ENCODE data around the gene SPECC1L.

The SPECC1L gene

GRCh38 chr22:24446260-24446611, 175.6 kb downstream of the SPECC1L start:
- no peak for DNase-seq

GRCh38 chr22:24450610-24451009, 180.0 kb downstream of the SPECC1L start:
- no peak for DNase-seq

GRCh38 chr22:24451162-24451561, 180.5 kb downstream of the SPECC1L start:
- no peak for DNase-seq

GRCh38 chr22:24453853-24454252, 183.2 kb downstream of the SPECC1L start:
- no peak for DNase-seq

- no peak for DNase-seq
Measured at GRCh38 chr22:24455039-24455438, 184.4 kb downstream of the SPECC1L start.

- no peak for DNase-seq
Measured at GRCh38 chr22:24455751-24456426, 185.3 kb downstream of the SPECC1L start.

GRCh38 chr22:24457894-24458420, 187.3 kb downstream of the SPECC1L start:
- no peak for DNase-seq

GRCh38 chr22:24459911-24460310, 189.3 kb downstream of the SPECC1L start:
- no peak for DNase-seq

- no peak for DNase-seq
Measured at GRCh38 chr22:24460418-24461089, 189.9 kb downstream of the SPECC1L start.

- DNase-seq = no peak
Measured at GRCh38 chr22:24463071-24463760, 192.6 kb downstream of the SPECC1L start.

GRCh38 chr22:24465566-24465965, 194.9 kb downstream of the SPECC1L start:
- DNase-seq = no peak

GRCh38 chr22:24465975-24466374, 195.3 kb downstream of the SPECC1L start:
- DNase-seq = no peak

- DNase-seq = no peak
Measured at GRCh38 chr22:24466716-24467328, 196.2 kb downstream of the SPECC1L start.

- DNase-seq = no peak
Measured at GRCh38 chr22:24467340-24467739, 196.7 kb downstream of the SPECC1L start.

Data from effector CD4-positive, alpha-beta T cell (primary cell).